ENCODE data around the gene ITM2B.

DNA sequence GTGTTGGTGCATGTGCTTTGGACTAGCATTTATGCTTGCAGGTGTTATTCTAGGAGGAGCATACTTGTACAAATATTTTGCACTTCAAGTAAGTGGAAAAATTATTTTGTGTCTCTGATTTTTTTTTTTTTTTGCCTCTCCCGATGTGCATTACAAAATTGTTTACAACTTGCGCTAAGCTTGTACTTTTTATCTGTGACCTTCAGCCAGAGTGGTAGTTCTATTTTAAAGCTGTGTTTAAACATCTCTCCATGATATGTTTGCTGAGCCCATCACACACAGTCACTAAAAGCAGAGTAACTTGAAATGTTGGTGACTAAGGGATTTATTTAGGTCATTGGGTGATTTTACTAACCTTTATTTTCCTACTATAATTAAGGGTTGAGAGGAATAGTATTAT, 20.8 kb downstream of the ITM2B start:
- TF ChIP-seq, protein P1, sequence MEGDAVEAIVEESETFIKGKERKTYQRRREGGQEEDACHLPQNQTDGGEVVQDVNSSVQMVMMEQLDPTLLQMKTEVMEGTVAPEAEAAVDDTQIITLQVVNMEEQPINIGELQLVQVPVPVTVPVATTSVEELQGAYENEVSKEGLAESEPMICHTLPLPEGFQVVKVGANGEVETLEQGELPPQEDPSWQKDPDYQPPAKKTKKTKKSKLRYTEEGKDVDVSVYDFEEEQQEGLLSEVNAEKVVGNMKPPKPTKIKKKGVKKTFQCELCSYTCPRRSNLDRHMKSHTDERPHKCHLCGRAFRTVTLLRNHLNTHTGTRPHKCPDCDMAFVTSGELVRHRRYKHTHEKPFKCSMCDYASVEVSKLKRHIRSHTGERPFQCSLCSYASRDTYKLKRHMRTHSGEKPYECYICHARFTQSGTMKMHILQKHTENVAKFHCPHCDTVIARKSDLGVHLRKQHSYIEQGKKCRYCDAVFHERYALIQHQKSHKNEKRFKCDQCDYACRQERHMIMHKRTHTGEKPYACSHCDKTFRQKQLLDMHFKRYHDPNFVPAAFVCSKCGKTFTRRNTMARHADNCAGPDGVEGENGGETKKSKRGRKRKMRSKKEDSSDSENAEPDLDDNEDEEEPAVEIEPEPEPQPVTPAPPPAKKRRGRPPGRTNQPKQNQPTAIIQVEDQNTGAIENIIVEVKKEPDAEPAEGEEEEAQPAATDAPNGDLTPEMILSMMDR (IDR thresholded peaks at IDR 0.05; ENCODE audit: low read depth, low read length, poor library complexity, severe bottlenecking) = no peak
- TF ChIP-seq EZH2phosphoT487 (IDR thresholded peaks at IDR 0.05; ENCODE audit: borderline replicate concordance, low read length) = no peak

All from DOHH2 (cell line).